HepG2 (cell line): ENCODE results near the gene SPPL3. TPM values are rescaled to one million over a fixed set of nuclear protein-coding genes. Genes with fewer than 3 reads are reported as not detected.

ENCODE experiments used
- ATAC-seq: fragments of 200-7000 bp; cut with Tn5 transposase; 3 replicates; pipeline ENCODE4 v1.9.1; 2020; ENCODE audit warnings: mild to moderate bottlenecking, moderate library complexity
- BruUV-seq: library from RNA; stranded (reverse); fragments of 400-500 nt; replicated peaks from 2 replicates; lab custom pipeline; 2021; lab: Mats Ljungman, UMichigan
- CTCF ChIA-PET: fragments of 300-600 bp; formaldehyde crosslinking; extraction: SDS; loops from one replicate; lab custom pipeline; 2021; ENCODE audit warnings: low total read pairs, inconsistent platforms, low intra/inter-chr PET ratio; lab: Yijun Ruan, JAX
- POLR2A ChIA-PET: fragments of 350-600 bp; sonication (Branson Sonifier 250); formaldehyde crosslinking; loops from one replicate; lab custom pipeline; 2020; ENCODE audit warnings: antibody characterized with exemption, inconsistent platforms; lab: Yijun Ruan, JAX
- DNase-seq: peaks from one replicate; pipeline ENCODE4 v3.0.0-alpha.2; 2015; ENCODE audit warnings: low spot score
- FAIRE-seq: peaks from 3 replicates; lab custom pipeline; 2011; peaks lifted over from hg19 to GRCh38; lab: Jason Lieb, UNC
- H2AFZ ChIP-seq: one replicate; pipeline ENCODE4 v1.6.1; 2011; ENCODE audit warnings: low read length, inconsistent platforms
- H3K27ac ChIP-seq: fragments of 300-600 bp; 3 replicates; pipeline ENCODE4 v1.8.0; 2011; ENCODE audit warnings: mixed run types, mild to moderate bottlenecking, mixed read lengths, low read length, inconsistent platforms; ENCODE audit not compliant: insufficient read depth; ENCODE audit errors: extremely low read length
- H3K27me3 ChIP-seq, 2 experiments: fragments of 200-600 bp in 1 of 2; 2 replicates in 1 of 2; 3 replicates in 1 of 2; pipeline versions ENCODE4 v1.6.0 to v1.8.0; 2011; ENCODE audit warnings: low read length in 2 of 2, mild to moderate bottlenecking in 2 of 2, moderate library complexity in 2 of 2, inconsistent platforms in 1 of 2; ENCODE audit not compliant: insufficient read depth in 2 of 2, control insufficient read depth in 1 of 2
- H3K36me3 ChIP-seq, 2 experiments: fragments of 200-600 bp in 1 of 2; replicated peaks in 1 of 2; 2 replicates in 1 of 2; 3 replicates in 1 of 2; pipeline versions ENCODE4 v1.5.1 to v1.8.0; 2011; ENCODE audit warnings: low read length in 2 of 2, inconsistent platforms in 1 of 2; ENCODE audit not compliant: insufficient read depth in 2 of 2, control insufficient read depth in 1 of 2
- H3K4me1 ChIP-seq: 2 replicates; pipeline ENCODE4 v1.5.1; 2012; ENCODE audit warnings: low read length, inconsistent platforms; ENCODE audit not compliant: insufficient read depth
- H3K4me2 ChIP-seq: 2 replicates; pipeline ENCODE4 v1.6.0; 2011; ENCODE audit warnings: low read depth, low read length, inconsistent platforms
- H3K4me3 ChIP-seq, 3 experiments: fragments of 200-600 bp in 1 of 3; sonication (generic), shearing (Covaris generic) in 1 of 3; replicated peaks in 1 of 3; 2 replicates each; pipeline ENCODE4 v1.5.1; 2011 to 2016; ENCODE audit warnings: low read length in 3 of 3, inconsistent platforms in 2 of 3, low read depth in 2 of 3, mild to moderate bottlenecking in 2 of 3, control low read depth in 1 of 3, mixed read lengths in 1 of 3; ENCODE audit not compliant: insufficient read depth in 1 of 3
- H3K79me2 ChIP-seq: one replicate; pipeline ENCODE4 v1.6.1; 2011; ENCODE audit warnings: low read length, inconsistent platforms; ENCODE audit not compliant: insufficient read depth
- H3K9ac ChIP-seq: 2 replicates; pipeline ENCODE4 v1.6.0; 2011; ENCODE audit warnings: mild to moderate bottlenecking, low read depth, low read length, inconsistent platforms; ENCODE audit not compliant: insufficient read depth
- H3K9me3 ChIP-seq: 2 replicates; pipeline ENCODE4 v1.5.1; 2012; ENCODE audit warnings: mild to moderate bottlenecking, low read length
- H4K20me1 ChIP-seq: 2 replicates; pipeline ENCODE4 v1.6.0; 2011; ENCODE audit warnings: inconsistent platforms, mild to moderate bottlenecking, low read length, moderate library complexity; ENCODE audit not compliant: insufficient read depth
- EHMT2 ChIP-seq: fragments of 200-600 bp; sonication (generic); IDR thresholded peaks from 2 replicates; pipeline ENCODE4 v1.7.0; 2017; ENCODE audit warnings: antibody characterized with exemption, low read depth, low read length, borderline replicate concordance
- FOXO1 ChIP-seq: sonication (generic); formaldehyde crosslinking; IDR thresholded peaks from 2 replicates; pipeline ENCODE4 v1.4.0; 2020; ENCODE audit warnings: missing genetic modification reagents
- IKZF1 ChIP-seq: fragments of 450-650 bp; IDR thresholded peaks from 2 replicates; pipeline ENCODE4 v1.7.1; 2016
- NCOR1 ChIP-seq: fragments of 200-600 bp; sonication (generic); IDR thresholded peaks from 2 replicates; pipeline ENCODE4 v1.7.0; 2017; ENCODE audit warnings: antibody characterized with exemption, low read length, borderline replicate concordance
- NONO ChIP-seq, 2 experiments: fragments of 450-650 bp in 1 of 2; sonication (generic) in 1 of 2; formaldehyde crosslinking in 1 of 2; IDR thresholded peaks in 1 of 2; conservative IDR thresholded peaks in 1 of 2; 2 replicates each; pipeline versions ENCODE4 v1.6.1 to v1.8.0; 2017 to 2022; ENCODE audit warnings: mild to moderate bottlenecking in 1 of 2, missing genetic modification reagents in 1 of 2, moderate library complexity in 1 of 2
- NR0B2 ChIP-seq: sonication (generic); formaldehyde crosslinking; IDR thresholded peaks from 2 replicates; pipeline ENCODE4 v1.4.0; 2020; ENCODE audit warnings: mild to moderate bottlenecking, missing genetic modification reagents
- PCBP1 ChIP-seq: fragments of 200-400 bp; formaldehyde crosslinking; IDR thresholded peaks from 2 replicates; pipeline ENCODE4 v1.6.1; 2017; ENCODE audit warnings: mild to moderate bottlenecking, low read depth, low read length, borderline replicate concordance
- RBM39 ChIP-seq: fragments of 200-400 bp; formaldehyde crosslinking; IDR thresholded peaks from one replicate; pipeline ENCODE4 v1.6.1; 2018; ENCODE audit warnings: antibody characterized with exemption, mild to moderate bottlenecking, low read depth, low read length; ENCODE audit not compliant: poor library complexity, severe bottlenecking
- RFXANK ChIP-seq: IDR thresholded peaks from 2 replicates; pipeline ENCODE4 v1.6.1; 2016
- SKI ChIP-seq: fragments of 450-650 bp; IDR thresholded peaks from one replicate; pipeline ENCODE4 v1.6.1; 2018; ENCODE audit warnings: mild to moderate bottlenecking; ENCODE audit not compliant: partially characterized antibody
- ZNF432 ChIP-seq: sonication (generic); formaldehyde crosslinking; IDR thresholded peaks from 2 replicates; pipeline ENCODE4 v1.5.0; 2020; ENCODE audit warnings: missing genetic modification reagents, mild to moderate bottlenecking, borderline replicate concordance
- ZNF550 ChIP-seq: sonication (generic); formaldehyde crosslinking; IDR thresholded peaks from 2 replicates; pipeline ENCODE4 v1.4.0; 2020; ENCODE audit warnings: mild to moderate bottlenecking, missing genetic modification reagents, borderline replicate concordance
- ZNF788 ChIP-seq: sonication (generic); formaldehyde crosslinking; IDR thresholded peaks from 2 replicates; pipeline ENCODE4 v1.5.0; 2020; ENCODE audit warnings: mild to moderate bottlenecking, missing genetic modification reagents, borderline replicate concordance
- ZSCAN12 ChIP-seq: sonication (generic); formaldehyde crosslinking; IDR thresholded peaks from 2 replicates; pipeline ENCODE4 v1.9.0; 2021; ENCODE audit warnings: mild to moderate bottlenecking, missing genetic modification reagents
- ZUFSP ChIP-seq: sonication (generic); formaldehyde crosslinking; IDR thresholded peaks from 2 replicates; pipeline ENCODE4 v1.9.0; 2021; ENCODE audit warnings: missing genetic modification reagents, mild to moderate bottlenecking, borderline replicate concordance
- WGBS: methylation state at CpG from one replicate; pipeline ENCODE4 v1.1.6; 2017; ENCODE audit warnings: low lambda C conversion rate; 5-methylcytosine and 5-hydroxymethylcytosine counted together
- in situ Hi-C: cut with HindIII; loops from 2 replicates; pipeline ENCODE4 v1.10.0; 2017; ENCODE audit warnings: low pct_unique_long_range_greater_than_20kb; ENCODE audit not compliant: extremely low pct_ligation_motif_present
- intact Hi-C: fragments of 100-400 bp; cut with micrococcal nuclease; formaldehyde crosslinking; loops from one replicate; pipeline ENCODE4 v1.10.0; 2022; ENCODE audit not compliant: unreplicated experiment
- polyA plus RNA-seq, 8 experiments: library from polyadenylated mRNA; depleted of rRNA in 3 of 8; stranded (reverse) in 7 of 8; unstranded in 1 of 8; fragments of >200 nt; fragmentation: Illumina TruSeq in 4 of 8; extraction: Trizol in 4 of 8; gene quantifications; 2 replicates each; pipeline versions ENCODE4 v1.2.1 to v1.2.3, GENCODE V29; 2011 to 2016; ENCODE audit warnings: low read depth in 4 of 8, missing spikeins in 1 of 8, mixed read lengths in 1 of 8; ENCODE audit not compliant: insufficient read depth in 1 of 8
- total RNA-seq, 5 experiments: library from RNA; depleted of rRNA; stranded (reverse); fragments of >200 nt; fragmentation: Illumina TruSeq; extraction: Trizol; gene quantifications; 2 replicates each; pipeline ENCODE4 v1.2.3, GENCODE V29; 2016; ENCODE audit warnings: low read depth in 1 of 5

Gene SPPL3
- total and polyA plus RNA-seq, 2 of the 13 experiments (the other 11 are each of a cell fraction or from before 2014, with no cell fraction given) = 8.9 to 9.1 TPM

GRCh38 chr12:120869376-120869775 lies 34.8 kb downstream of the SPPL3 start:
- 0 out of 2 replicates have a peak, but pooled peaks cover 4% of the 10 kb centered on the region for H4K20me1 ChIP-seq
- H3K4me1 ChIP-seq = no peaks in the 10 kb centered on the region
- no peaks in the 10 kb centered on the region for H3K9me3 ChIP-seq
- 77% methylated on average over 4 of the region's 4 CpGs for WGBS
- no peak for DNase-seq
- no peak overlapping the region for H3K27ac ChIP-seq
- no peak overlapping the region for H3K4me2 ChIP-seq
- no peak overlapping the region for H3K9ac ChIP-seq
- CTCF ChIA-PET = no interaction called here
- TF ChIP-seq RBM39 = no peak
- TF ChIP-seq ZUFSP (CRISPR knock-in tag) = no peak
- TF ChIP-seq ZNF550 (CRISPR knock-in tag) = no peak
- no peak for TF ChIP-seq FOXO1 (CRISPR knock-in tag)
- TF ChIP-seq NONO (IDR thresholded peaks at IDR 0.05) = no peak
- TF ChIP-seq NONO (CRISPR knock-in tag; conservative IDR thresholded peaks at IDR 0.05) = no peak
- no peak for TF ChIP-seq NCOR1
- TF ChIP-seq ZSCAN12 (CRISPR knock-in tag) = no peak
- TF ChIP-seq IKZF1 = no peak
- TF ChIP-seq SKI = no peak
- no peak for TF ChIP-seq PCBP1
- no peak for TF ChIP-seq ZNF788 (CRISPR knock-in tag)
- no peak for TF ChIP-seq RFXANK (CRISPR knock-in tag)
- TF ChIP-seq NR0B2 (CRISPR knock-in tag) = no peak
- no peak for TF ChIP-seq ZNF432
- TF ChIP-seq EHMT2 = no peak
- FAIRE-seq = no peak
- no peaks in the 10 kb centered on the region for H3K27me3 ChIP-seq
- intact Hi-C loops = no loop called here
- in situ Hi-C loops = no loop called here
- POLR2A ChIA-PET = no interaction called here
- peaks cover 42% of the 10 kb centered on the region for H3K79me2 ChIP-seq
- H3K4me3 ChIP-seq = no peak overlapping the region
- no peak for ATAC-seq
- no TSS peak for BruUV-seq
- no peak overlapping the region for H2AFZ ChIP-seq
- peaks cover 1 to 5% of the 10 kb centered on the region in 2 experiments; a peak in 3 of 5 replicates for H3K36me3 ChIP-seq
